ENCODE results near the gene MKRN3.

DNA sequence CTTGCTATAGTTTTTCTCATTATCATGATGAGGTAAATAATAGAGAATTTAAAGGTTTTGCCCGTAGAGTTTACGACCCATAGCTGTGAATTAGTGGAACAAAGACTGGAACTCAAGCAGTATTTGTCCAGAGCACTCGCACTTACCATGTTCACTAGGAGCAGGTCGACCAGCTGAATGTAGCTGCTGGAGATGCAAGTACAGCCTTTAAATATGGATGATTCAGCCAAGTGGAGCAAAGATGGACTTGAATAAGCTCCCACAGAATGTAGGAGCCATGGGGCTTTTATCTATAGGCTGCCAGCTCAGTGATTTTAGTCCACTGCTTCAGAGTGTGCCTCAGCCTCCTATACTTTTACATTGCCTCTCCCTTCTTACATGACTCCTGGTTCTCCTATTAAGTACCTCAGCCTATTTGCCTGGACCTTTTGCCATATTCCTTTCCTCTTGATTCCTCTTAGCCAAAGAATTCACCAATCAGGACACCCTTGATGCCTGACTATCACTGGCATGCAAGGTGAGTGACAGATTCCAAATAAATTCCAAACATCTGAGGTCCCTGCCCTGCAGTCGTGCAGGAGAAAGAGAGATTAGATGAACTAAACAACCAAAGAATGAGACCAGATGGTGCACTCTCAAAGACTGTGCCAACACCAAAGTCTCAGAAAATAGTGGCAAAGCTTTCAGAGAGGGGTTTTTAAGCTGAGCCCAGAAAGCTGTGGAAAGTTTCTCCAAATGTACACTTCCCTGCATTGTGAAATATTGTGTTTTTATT is 3.9 kb downstream of the MKRN3 start:
- no peak for TF ChIP-seq POLR2A (IDR thresholded peaks at IDR 0.05)
- TF ChIP-seq CTCF (IDR thresholded peaks at IDR 0.05), result no peak
- TF ChIP-seq EP300 (IDR thresholded peaks at IDR 0.05), result no peak

All from ovary (tissue), 3 donors.